Measurements from ENCODE around the gene LENEP.

DNA sequence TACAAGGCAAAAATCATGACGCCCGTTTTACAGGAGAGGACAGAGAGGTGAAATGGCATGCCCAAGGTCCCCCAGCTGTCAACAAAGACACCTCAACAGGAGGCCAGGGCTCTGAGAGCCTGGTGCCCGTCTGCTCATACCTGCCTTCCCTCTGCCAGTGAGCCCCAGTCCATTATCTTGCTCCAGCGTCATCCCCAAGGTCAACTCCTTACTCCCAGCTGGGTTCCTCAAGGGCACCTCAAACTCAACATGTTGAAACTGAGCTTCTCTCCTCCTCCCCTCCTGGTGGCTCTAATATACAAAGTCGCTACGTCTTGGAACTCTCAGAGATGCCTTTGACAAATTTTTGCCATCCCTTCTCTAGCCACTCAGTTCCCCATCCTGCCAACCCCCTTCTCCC is 40.7 kb upstream of the LENEP start:
- TF ChIP-seq TAF1 (IDR thresholded peaks at IDR 0.05; ENCODE audit: low read depth, low read length) (no peak), POLR2A (IDR thresholded peaks at IDR 0.05; ENCODE audit: low read depth, low read length) (no peak), POLR2AphosphoS5 (IDR thresholded peaks at IDR 0.05; ENCODE audit: low read depth, low read length) (no peak), SPI1 (IDR thresholded peaks at IDR 0.05; ENCODE audit: low read depth, low read length) (no peak), POU2F2 (IDR thresholded peaks at IDR 0.05; ENCODE audit: low read depth, low read length) (no peak)

Data from GM12891 (cell line).